Loucy (cell line): ENCODE measurements around the gene RALGPS1.

ENCODE experiments used
- H2AFZ ChIP-seq: fragments of 200-600 bp; sonication (generic); 2 replicates; pipeline ENCODE4 v1.6.0; 2016; ENCODE audit warnings: antibody characterized with exemption, mild to moderate bottlenecking, low read length, moderate library complexity
- H3F3A ChIP-seq: fragments of 200-600 bp; 2 replicates; pipeline ENCODE4 v1.6.0; 2016; ENCODE audit warnings: antibody characterized with exemption, low read depth, mild to moderate bottlenecking
- H3K27me3 ChIP-seq: fragments of 200-600 bp; sonication (generic); 2 replicates; pipeline ENCODE4 v1.6.1; 2014; ENCODE audit warnings: low read length, mild to moderate bottlenecking; ENCODE audit not compliant: insufficient read depth, poor library complexity, severe bottlenecking
- H3K36me3 ChIP-seq: fragments of 200-600 bp; sonication (generic); 2 replicates; pipeline ENCODE4 v1.6.1; 2016; ENCODE audit warnings: low read length; ENCODE audit not compliant: insufficient read depth
- H3K4me1 ChIP-seq: fragments of 200-600 bp; sonication (generic); 2 replicates; pipeline ENCODE4 v1.5.1; 2014; ENCODE audit warnings: low read length, mild to moderate bottlenecking; ENCODE audit not compliant: insufficient read depth, poor library complexity, severe bottlenecking
- H3K4me2 ChIP-seq: fragments of 200-600 bp; sonication (generic); 2 replicates; pipeline ENCODE4 v1.6.0; 2014; ENCODE audit warnings: antibody characterized with exemption, low read length, low read depth, mild to moderate bottlenecking; ENCODE audit not compliant: poor library complexity, severe bottlenecking
- H3K4me3 ChIP-seq: fragments of 200-600 bp; sonication (generic); 2 replicates; pipeline ENCODE4 v1.5.1; 2014; ENCODE audit warnings: low read length, mild to moderate bottlenecking, mixed read lengths; ENCODE audit not compliant: poor library complexity, severe bottlenecking
- H3K79me2 ChIP-seq: fragments of 200-600 bp; sonication (generic); 2 replicates; pipeline ENCODE4 v1.6.1; 2014; ENCODE audit warnings: low read length; ENCODE audit not compliant: insufficient read depth
- H3K9ac ChIP-seq: fragments of 200-600 bp; sonication (generic); 2 replicates; pipeline ENCODE4 v1.6.0; 2014; ENCODE audit warnings: mild to moderate bottlenecking, low read depth, low read length, moderate library complexity; ENCODE audit not compliant: poor library complexity, severe bottlenecking
- H3K9me2 ChIP-seq: fragments of 200-600 bp; sonication (generic); replicated peaks from 2 replicates; pipeline ENCODE4 v1.6.1; 2016; ENCODE audit warnings: low read depth, low read length, mixed read lengths
- H3K9me3 ChIP-seq: fragments of 200-600 bp; sonication (generic); 2 replicates; pipeline ENCODE4 v1.6.1; 2014; ENCODE audit warnings: mild to moderate bottlenecking, antibody characterized with exemption, low read length, low read depth; ENCODE audit not compliant: insufficient read depth
- H4K20me1 ChIP-seq: fragments of 200-600 bp; sonication (generic); 2 replicates; pipeline ENCODE4 v1.6.0; 2014; ENCODE audit warnings: antibody characterized with exemption, low read length, mild to moderate bottlenecking; ENCODE audit not compliant: insufficient read depth, poor library complexity, severe bottlenecking
- EZH2phosphoT487 ChIP-seq: fragments of 200-600 bp; IDR thresholded peaks from 2 replicates; pipeline ENCODE4 v1.6.1; 2018; ENCODE audit warnings: antibody characterized with exemption, mild to moderate bottlenecking, moderate library complexity, borderline replicate concordance
- TF ChIP-seq, protein P1 (sequence below): fragments of 200-600 bp; sonication (generic); conservative IDR thresholded peaks from 2 replicates; pipeline ENCODE4 v1.5.1; 2014; ENCODE audit warnings: mild to moderate bottlenecking, antibody characterized with exemption, low read length

RALGPS1 gene

DNA sequence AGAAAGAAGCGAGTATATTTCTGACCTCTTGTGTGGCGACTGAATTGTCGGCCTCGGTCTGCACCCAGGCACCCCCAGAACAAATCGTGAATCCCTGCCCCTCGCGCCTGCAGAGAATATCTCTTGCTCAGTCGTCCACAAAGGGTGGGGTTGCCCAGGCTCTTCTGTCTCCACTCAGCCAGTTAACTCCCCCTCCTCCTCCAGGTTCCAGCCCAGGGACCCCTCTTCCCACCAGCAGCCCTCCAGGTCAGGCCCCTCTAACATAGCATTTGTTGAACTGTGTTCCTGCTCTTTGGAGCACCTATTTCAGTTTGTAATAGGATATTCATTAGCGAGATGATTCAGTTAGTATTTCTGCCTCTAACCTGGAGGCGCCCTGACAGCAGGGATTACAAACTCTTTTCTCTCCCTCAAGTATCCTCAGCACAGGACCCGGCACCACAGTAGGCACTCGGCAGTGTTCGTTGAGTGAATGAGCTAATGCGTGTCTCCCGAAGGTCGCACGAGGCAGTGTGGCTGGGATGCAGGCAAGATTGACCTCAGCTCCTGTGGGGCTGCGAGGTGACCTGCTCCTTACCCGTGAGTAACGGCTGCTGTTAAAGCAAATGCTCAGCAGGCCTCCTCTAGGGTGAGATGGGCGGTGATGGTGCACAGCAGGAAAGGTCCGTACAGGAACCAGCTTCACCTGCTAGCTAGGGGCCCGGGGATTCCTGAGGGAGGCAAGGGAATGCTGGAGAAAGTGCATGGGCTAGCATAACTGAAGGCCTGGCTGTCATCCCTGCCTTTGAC is 28.4 kb upstream of the RALGPS1 start:
- peaks cover 24% of the 10 kb centered on the region; the same call in 1 of the 2 replicates for H3K36me3 ChIP-seq
- no peak overlapping the region for H3K4me2 ChIP-seq
- H3K9ac ChIP-seq, result no peak overlapping the region
- no peak overlapping the region for H3K4me3 ChIP-seq
- no peaks in the 10 kb centered on the region for H3K27me3 ChIP-seq
- no peaks in the 10 kb centered on the region for H3K9me2 ChIP-seq
- no peaks in the 10 kb centered on the region for H3F3A ChIP-seq
- H4K20me1 ChIP-seq, result no peaks in the 10 kb centered on the region
- no peaks in the 10 kb centered on the region for H3K4me1 ChIP-seq
- TF ChIP-seq, protein P1, sequence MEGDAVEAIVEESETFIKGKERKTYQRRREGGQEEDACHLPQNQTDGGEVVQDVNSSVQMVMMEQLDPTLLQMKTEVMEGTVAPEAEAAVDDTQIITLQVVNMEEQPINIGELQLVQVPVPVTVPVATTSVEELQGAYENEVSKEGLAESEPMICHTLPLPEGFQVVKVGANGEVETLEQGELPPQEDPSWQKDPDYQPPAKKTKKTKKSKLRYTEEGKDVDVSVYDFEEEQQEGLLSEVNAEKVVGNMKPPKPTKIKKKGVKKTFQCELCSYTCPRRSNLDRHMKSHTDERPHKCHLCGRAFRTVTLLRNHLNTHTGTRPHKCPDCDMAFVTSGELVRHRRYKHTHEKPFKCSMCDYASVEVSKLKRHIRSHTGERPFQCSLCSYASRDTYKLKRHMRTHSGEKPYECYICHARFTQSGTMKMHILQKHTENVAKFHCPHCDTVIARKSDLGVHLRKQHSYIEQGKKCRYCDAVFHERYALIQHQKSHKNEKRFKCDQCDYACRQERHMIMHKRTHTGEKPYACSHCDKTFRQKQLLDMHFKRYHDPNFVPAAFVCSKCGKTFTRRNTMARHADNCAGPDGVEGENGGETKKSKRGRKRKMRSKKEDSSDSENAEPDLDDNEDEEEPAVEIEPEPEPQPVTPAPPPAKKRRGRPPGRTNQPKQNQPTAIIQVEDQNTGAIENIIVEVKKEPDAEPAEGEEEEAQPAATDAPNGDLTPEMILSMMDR, result no peak
- no peak for TF ChIP-seq EZH2phosphoT487
- H2AFZ ChIP-seq, result no peak overlapping the region
- H3K79me2 ChIP-seq, result no peaks in the 10 kb centered on the region
- no peaks in the 10 kb centered on the region for H3K9me3 ChIP-seq

DNA sequence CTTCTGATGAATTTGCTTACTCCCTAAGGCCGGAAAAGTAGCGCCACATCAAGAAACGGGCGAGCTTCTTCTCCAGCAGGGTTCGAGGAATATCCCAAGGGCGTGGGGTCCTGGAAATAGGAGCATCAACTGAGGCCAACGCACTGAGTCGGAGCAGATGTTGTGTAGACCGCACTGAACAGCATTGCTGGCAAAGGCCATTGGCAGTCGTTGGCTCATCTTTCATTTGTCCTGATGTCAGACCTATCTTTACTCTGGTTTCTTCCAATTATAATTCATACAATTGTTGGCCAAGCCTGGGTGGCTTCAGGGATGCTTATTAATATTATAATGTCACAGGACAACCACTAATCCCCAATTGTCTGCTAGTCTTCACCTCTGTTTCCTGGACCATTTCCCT is 27.7 kb upstream of the RALGPS1 start:
- Histone ChIP-seq H2AFZ (no peak overlapping the region), H4K20me1 (no peaks in the 10 kb centered on the region), H3K36me3 (peaks cover 17% of the 10 kb centered on the region; the same call in 1 of the 2 replicates), H3K9ac (no peak overlapping the region), H3F3A (no peaks in the 10 kb centered on the region), H3K4me3 (no peak overlapping the region), H3K79me2 (no peaks in the 10 kb centered on the region), H3K9me2 (no peaks in the 10 kb centered on the region), H3K9me3 (no peaks in the 10 kb centered on the region), H3K4me1 (no peaks in the 10 kb centered on the region), H3K4me2 (no peak overlapping the region), H3K27me3 (no peaks in the 10 kb centered on the region)
- TF ChIP-seq EZH2phosphoT487, result no peak
- TF ChIP-seq, protein P1, result no peak

DNA sequence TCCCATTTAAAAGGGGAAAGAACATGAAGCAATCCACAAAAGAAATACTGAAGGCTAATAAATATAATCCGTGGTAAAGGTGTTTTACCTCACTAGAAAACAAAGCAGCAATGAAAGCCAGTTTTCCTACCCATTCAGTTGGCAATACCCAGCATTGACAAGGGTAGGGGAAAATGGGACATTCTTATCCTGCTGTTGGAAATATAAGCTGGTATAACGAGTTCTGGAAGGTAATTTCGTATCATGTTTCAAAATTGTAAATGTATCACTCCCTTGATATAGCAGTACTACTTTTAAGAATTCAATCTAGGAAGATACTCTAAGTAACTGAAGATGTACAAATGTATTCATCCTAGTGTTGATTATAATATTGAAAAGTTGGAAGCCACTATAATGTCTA is 22.9 kb upstream of the RALGPS1 start:
- H3F3A ChIP-seq, result no peaks in the 10 kb centered on the region
- no peaks in the 10 kb centered on the region for H3K4me1 ChIP-seq
- no peak overlapping the region for H2AFZ ChIP-seq
- no peak overlapping the region for H3K4me2 ChIP-seq
- no peaks in the 10 kb centered on the region for H4K20me1 ChIP-seq
- no peaks in the 10 kb centered on the region for H3K9me3 ChIP-seq
- H3K27me3 ChIP-seq, result no peaks in the 10 kb centered on the region
- H3K9ac ChIP-seq, result no peak overlapping the region
- H3K79me2 ChIP-seq, result no peaks in the 10 kb centered on the region
- TF ChIP-seq EZH2phosphoT487, result no peak
- TF ChIP-seq, protein P1, result no peak
- H3K36me3 ChIP-seq, result no peaks in the 10 kb centered on the region
- no peaks in the 10 kb centered on the region for H3K9me2 ChIP-seq
- no peak overlapping the region for H3K4me3 ChIP-seq
